NOMO-1 treated with dmso at 0.1 percent for 144 hours (cell line): ENCODE measurements around the gene PSMD6.

Experiments used
- DNase-seq: peaks from one replicate; lab custom pipeline; 2025; ENCODE audit not compliant: unreplicated experiment; lab: John Stamatoyannopoulos, UW

Gene PSMD6

DNA sequence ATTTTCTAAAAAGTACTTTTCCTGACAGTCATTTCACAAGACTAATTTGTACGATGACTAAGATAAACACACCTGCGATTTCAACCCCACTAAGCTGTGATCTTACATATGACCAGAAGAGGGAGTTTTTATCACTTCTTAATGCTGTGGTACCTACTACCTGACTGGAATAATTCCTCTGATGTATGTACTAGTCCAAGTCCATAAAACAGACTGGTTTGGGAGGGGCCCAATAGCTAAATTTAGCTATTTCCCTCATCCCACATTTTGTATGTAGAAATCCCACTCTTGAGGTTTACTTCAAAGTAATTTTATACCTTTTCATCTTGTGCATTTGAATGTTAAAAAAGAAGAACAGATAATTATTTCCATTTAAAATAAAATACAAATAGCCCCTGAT lies 61.4 kb downstream of the PSMD6 start:
- DNase-seq = no peak
